Osteocyte (in vitro differentiated cells): ENCODE results near the gene PDE3A. TPM values are rescaled to one million over a fixed set of nuclear protein-coding genes. Genes with fewer than 3 reads are reported as not detected.
A peak's percentile ranks its signal among the peaks of the same experiment; 100 is the strongest.

ENCODE experiments used
- DNase-seq: peaks from one replicate; pipeline ENCODE4 v3.0.0; 2021; ENCODE audit warnings: mixed read lengths; ENCODE audit not compliant: unreplicated experiment; ENCODE audit errors: extremely low spot score
- H3K27ac Mint-ChIP-seq: one replicate; pipeline ENCODE4 v1.8.0; 2021; ENCODE audit warnings: mild to moderate bottlenecking, mixed read lengths; ENCODE audit not compliant: unreplicated experiment
- H3K27me3 Mint-ChIP-seq: one replicate; pipeline ENCODE4 v1.8.0; 2021; ENCODE audit warnings: mixed read lengths; ENCODE audit not compliant: unreplicated experiment
- H3K36me3 Mint-ChIP-seq: one replicate; pipeline ENCODE4 v1.8.0; 2021; ENCODE audit warnings: mixed read lengths; ENCODE audit not compliant: unreplicated experiment
- H3K4me1 Mint-ChIP-seq: one replicate; pipeline ENCODE4 v1.8.0; 2021; ENCODE audit warnings: mixed read lengths; ENCODE audit not compliant: unreplicated experiment
- H3K4me3 Mint-ChIP-seq: one replicate; pipeline ENCODE4 v1.8.0; 2021; ENCODE audit warnings: mild to moderate bottlenecking, moderate library complexity, mixed read lengths; ENCODE audit not compliant: unreplicated experiment
- H3K9me3 Mint-ChIP-seq: one replicate; pipeline ENCODE4 v1.8.0; 2021; ENCODE audit warnings: mixed read lengths; ENCODE audit not compliant: unreplicated experiment
- CTCF ChIP-seq: fragments of 200-600 bp; sonication (generic); IDR thresholded peaks from 2 replicates; pipeline ENCODE4 v1.5.0; 2021; ENCODE audit warnings: antibody characterized with exemption, mild to moderate bottlenecking, moderate library complexity
- total RNA-seq: library from RNA; stranded (reverse); gene quantifications from 2 replicates; pipeline ENCODE4 v1.2.1, GENCODE V29; 2021

Gene PDE3A
- total RNA-seq, 1 donor from 2014 or later, result 27.8 TPM

- Mint-ChIP-seq H3K27me3 (no peaks in the 10 kb centered on the region), H3K27ac (no peak overlapping the region), H3K4me1 (peaks cover 25% of the 10 kb centered on the region), H3K36me3 (no peaks in the 10 kb centered on the region), H3K4me3 (no peak overlapping the region), H3K9me3 (no peaks in the 10 kb centered on the region)
- TF ChIP-seq CTCF, result no peak
- no peak for DNase-seq
These were observed 52.2 kb downstream of the PDE3A start for GRCh38 chr12:20420557-20420956.

GRCh38 chr12:20421421-20421820, 53.1 kb downstream of the PDE3A start:
- Mint-ChIP-seq H3K4me3 (no peak overlapping the region), H3K27me3 (no peaks in the 10 kb centered on the region), H3K36me3 (peaks cover 5% of the 10 kb centered on the region), H3K27ac (peak overlapping the region; percentile 8), H3K9me3 (no peaks in the 10 kb centered on the region), H3K4me1 (peaks cover 19% of the 10 kb centered on the region)
- no peak for DNase-seq
- TF ChIP-seq CTCF, result no peak

GRCh38 chr12:20423557-20423956, 55.2 kb downstream of the PDE3A start:
- DNase-seq, result no peak
- Mint-ChIP-seq H3K4me1 (peaks cover 19% of the 10 kb centered on the region), H3K27me3 (no peaks in the 10 kb centered on the region), H3K4me3 (no peak overlapping the region), H3K27ac (peak overlapping the region; percentile 17), H3K36me3 (peaks cover 5% of the 10 kb centered on the region), H3K9me3 (no peaks in the 10 kb centered on the region)
- no peak for TF ChIP-seq CTCF

- H3K36me3 Mint-ChIP-seq, result peaks cover 5% of the 10 kb centered on the region
- peaks cover 30% of the 10 kb centered on the region for H3K4me1 Mint-ChIP-seq
- no peak for TF ChIP-seq CTCF
- H3K4me3 Mint-ChIP-seq, result no peak overlapping the region
- DNase-seq, result no peak
- H3K27ac Mint-ChIP-seq, result no peak overlapping the region
- H3K27me3 Mint-ChIP-seq, result no peaks in the 10 kb centered on the region
- no peaks in the 10 kb centered on the region for H3K9me3 Mint-ChIP-seq
These were observed 56.5 kb downstream of the PDE3A start for GRCh38 chr12:20424841-20425240.

- Mint-ChIP-seq H3K36me3 (peaks cover 5% of the 10 kb centered on the region), H3K4me1 (peaks cover 38% of the 10 kb centered on the region), H3K4me3 (no peak overlapping the region), H3K27ac (no peak overlapping the region), H3K27me3 (no peaks in the 10 kb centered on the region), H3K9me3 (no peaks in the 10 kb centered on the region)
- no peak for DNase-seq
- no peak for TF ChIP-seq CTCF
These were observed 57.9 kb downstream of the PDE3A start for GRCh38 chr12:20426191-20426590.
